Mesendoderm (in vitro differentiated cells): ENCODE measurements around the gene CPPED1.

Experiments
- DNase-seq: peaks from one replicate; pipeline ENCODE4 v3.0.0; 2013
- H2AK5ac ChIP-seq: 2 replicates; pipeline ENCODE4 v1.6.1; 2013; ENCODE audit warnings: low read length, inconsistent platforms
- H2BK120ac ChIP-seq: 2 replicates; pipeline ENCODE4 v1.6.1; 2013; ENCODE audit warnings: low read depth, mild to moderate bottlenecking, low read length, moderate library complexity, mixed read lengths
- H2BK15ac ChIP-seq: replicated peaks from 2 replicates; pipeline ENCODE4 v1.6.1; 2013; ENCODE audit warnings: low read depth, mild to moderate bottlenecking, moderate library complexity
- H2BK5ac ChIP-seq: 2 replicates; pipeline ENCODE4 v1.6.1; 2013; ENCODE audit warnings: low read length, inconsistent platforms
- H3K18ac ChIP-seq: 2 replicates; pipeline ENCODE4 v1.6.1; 2013; ENCODE audit warnings: mild to moderate bottlenecking, low read length, mixed read lengths
- H3K23ac ChIP-seq: one replicate; pipeline ENCODE4 v1.6.1; 2013; ENCODE audit warnings: low read length
- H3K27ac ChIP-seq: 2 replicates; pipeline ENCODE4 v1.5.1; 2013; ENCODE audit warnings: low read depth, mild to moderate bottlenecking, inconsistent platforms, low read length, moderate library complexity
- H3K27me3 ChIP-seq: 2 replicates; pipeline ENCODE4 v1.6.1; 2013; ENCODE audit warnings: low read length, control low read depth, mild to moderate bottlenecking, inconsistent platforms; ENCODE audit not compliant: insufficient read depth, poor library complexity
- H3K36me3 ChIP-seq: 2 replicates; pipeline ENCODE4 v1.6.1; 2013; ENCODE audit warnings: low read length, inconsistent platforms; ENCODE audit not compliant: control insufficient read depth, insufficient read depth
- H3K4ac ChIP-seq: one replicate; pipeline ENCODE4 v1.6.1; 2013; ENCODE audit warnings: low read depth, mild to moderate bottlenecking, low read length, moderate library complexity
- H3K4me1 ChIP-seq: 2 replicates; pipeline ENCODE4 v1.6.1; 2013; ENCODE audit warnings: low read depth, low read length, inconsistent platforms; ENCODE audit not compliant: control insufficient read depth
- H3K4me2 ChIP-seq: 2 replicates; pipeline ENCODE4 v1.6.1; 2013; ENCODE audit warnings: low read length
- H3K4me3 ChIP-seq: 2 replicates; pipeline ENCODE4 v1.5.1; 2013; ENCODE audit warnings: mild to moderate bottlenecking, low read length
- H3K56ac ChIP-seq: one replicate; pipeline ENCODE4 v1.6.1; 2013; ENCODE audit warnings: low read length
- H3K79me1 ChIP-seq: 2 replicates; pipeline ENCODE4 v1.6.1; 2013; ENCODE audit warnings: low read length, inconsistent platforms
- H3K79me2 ChIP-seq: 2 replicates; pipeline ENCODE4 v1.6.1; 2013; ENCODE audit warnings: mild to moderate bottlenecking, low read length; ENCODE audit not compliant: control insufficient read depth, insufficient read depth
- H3K9ac ChIP-seq: 2 replicates; pipeline ENCODE4 v1.6.1; 2013; ENCODE audit warnings: low read length, inconsistent platforms
- H4K5ac ChIP-seq: one replicate; pipeline ENCODE4 v1.6.1; 2013; ENCODE audit warnings: low read length
- H4K8ac ChIP-seq: one replicate; pipeline ENCODE4 v1.6.1; 2013; ENCODE audit warnings: low read depth, mild to moderate bottlenecking, control low read depth, low read length, moderate library complexity
- WGBS: extraction: QIAGEN DNeasy Blood & Tissue Kit; methylation state at CpG from one replicate; pipeline ENCODE4 v1.1.7; 2013; ENCODE audit warnings: low lambda C conversion rate, missing lambda C conversion rate; ENCODE audit not compliant: insufficient coverage; ENCODE audit errors: extremely low coverage; 5-methylcytosine and 5-hydroxymethylcytosine counted together

The CPPED1 gene

GRCh38 chr16:12649356-12649755 is 154.3 kb downstream of the CPPED1 start:
- Histone ChIP-seq H2BK15ac (no peak overlapping the region), H3K27me3 (no peaks in the 10 kb centered on the region), H3K27ac (no peak overlapping the region), H3K4ac (no peak overlapping the region), H3K9ac (no peak overlapping the region), H3K4me2 (no peak overlapping the region), H3K79me1 (no peaks in the 10 kb centered on the region), H3K36me3 (no peaks in the 10 kb centered on the region), H4K8ac (no peak overlapping the region), H2AK5ac (no peak overlapping the region), H3K56ac (no peak overlapping the region), H4K5ac (no peak overlapping the region), H3K79me2 (no peaks in the 10 kb centered on the region), H3K23ac (no peak overlapping the region), H3K18ac (no peak overlapping the region), H3K4me3 (no peak overlapping the region), H2BK120ac (no peak overlapping the region), H2BK5ac (no peak overlapping the region), H3K4me1 (no peaks in the 10 kb centered on the region)
- no CpG with 5 or more reads among the region's 2 CpGs for WGBS
- no peak for DNase-seq

GRCh38 chr16:12646490-12647274 is 157.0 kb downstream of the CPPED1 start:
- no peak overlapping the region for H2AK5ac ChIP-seq
- no CpG with 5 or more reads among the region's 10 CpGs for WGBS
- peak; percentile 75 for DNase-seq

GRCh38 chr16:12646098-12646489 is 157.6 kb downstream of the CPPED1 start:
- no peak overlapping the region for H2BK120ac ChIP-seq
- H3K36me3 ChIP-seq: no peaks in the 10 kb centered on the region
- H2BK5ac ChIP-seq: no peak overlapping the region
- H3K79me2 ChIP-seq: no peaks in the 10 kb centered on the region
- H3K9ac ChIP-seq: no peak overlapping the region
- no peak for DNase-seq
- H2BK15ac ChIP-seq: no peak overlapping the region
- H3K4me2 ChIP-seq: no peak overlapping the region
- no peak overlapping the region for H2AK5ac ChIP-seq
- no peaks in the 10 kb centered on the region for H3K27me3 ChIP-seq
- no peak overlapping the region for H3K56ac ChIP-seq
- H3K23ac ChIP-seq: no peak overlapping the region
- H3K27ac ChIP-seq: no peak overlapping the region
- no peak overlapping the region for H3K18ac ChIP-seq
- no peak overlapping the region for H3K4me3 ChIP-seq
- no peak overlapping the region for H3K4ac ChIP-seq
- WGBS: no CpG with 5 or more reads among the region's 4 CpGs
- H4K5ac ChIP-seq: no peak overlapping the region
- H3K4me1 ChIP-seq: no peaks in the 10 kb centered on the region
- H3K79me1 ChIP-seq: no peaks in the 10 kb centered on the region
- H4K8ac ChIP-seq: no peak overlapping the region

More at GRCh38 chr16:12646490-12647274, 157.0 kb downstream of the CPPED1 start:
- H3K4me3 ChIP-seq: no peak overlapping the region
- no peaks in the 10 kb centered on the region for H3K27me3 ChIP-seq
- H2BK5ac ChIP-seq: no peak overlapping the region
- no peak overlapping the region for H3K9ac ChIP-seq
- H3K4me2 ChIP-seq: no peak overlapping the region
- H4K8ac ChIP-seq: no peak overlapping the region
- H3K79me2 ChIP-seq: no peaks in the 10 kb centered on the region
- H3K4ac ChIP-seq: no peak overlapping the region
- no peaks in the 10 kb centered on the region for H3K79me1 ChIP-seq
- H2BK120ac ChIP-seq: no peak overlapping the region
- H3K4me1 ChIP-seq: no peaks in the 10 kb centered on the region
- no peak overlapping the region for H4K5ac ChIP-seq
- H3K18ac ChIP-seq: peak overlapping the region; percentile 41
- H3K23ac ChIP-seq: no peak overlapping the region
- no peak overlapping the region for H2BK15ac ChIP-seq
- no peak overlapping the region for H3K56ac ChIP-seq
- H3K27ac ChIP-seq: no peak overlapping the region
- no peaks in the 10 kb centered on the region for H3K36me3 ChIP-seq

- no peak overlapping the region for H3K4me2 ChIP-seq
- H3K27me3 ChIP-seq: no peaks in the 10 kb centered on the region
- no peak overlapping the region for H3K27ac ChIP-seq
- no peak for DNase-seq
- H2BK120ac ChIP-seq: no peak overlapping the region
- no peak overlapping the region for H3K18ac ChIP-seq
- no peak overlapping the region for H3K4ac ChIP-seq
- no peaks in the 10 kb centered on the region for H3K4me1 ChIP-seq
- H4K5ac ChIP-seq: no peak overlapping the region
- no peak overlapping the region for H2BK5ac ChIP-seq
- no peak overlapping the region for H3K23ac ChIP-seq
- H2BK15ac ChIP-seq: no peak overlapping the region
- H3K9ac ChIP-seq: no peak overlapping the region
- no peak overlapping the region for H3K56ac ChIP-seq
- no peaks in the 10 kb centered on the region for H3K79me1 ChIP-seq
- H3K79me2 ChIP-seq: no peaks in the 10 kb centered on the region
- no peak overlapping the region for H2AK5ac ChIP-seq
- no peak overlapping the region for H3K4me3 ChIP-seq
- no peaks in the 10 kb centered on the region for H3K36me3 ChIP-seq
- WGBS: no CpG with 5 or more reads among the region's 8 CpGs
- H4K8ac ChIP-seq: no peak overlapping the region
Observed at GRCh38 chr16:12643034-12643455, 160.6 kb downstream of the CPPED1 start.

GRCh38 chr16:12639044-12639443 is 164.6 kb downstream of the CPPED1 start:
- Histone ChIP-seq H2BK15ac (no peak overlapping the region), H3K56ac (no peak overlapping the region), H3K79me1 (no peaks in the 10 kb centered on the region), H3K27ac (no peak overlapping the region), H3K27me3 (no peaks in the 10 kb centered on the region), H2BK5ac (no peak overlapping the region), H3K4ac (no peak overlapping the region), H4K8ac (no peak overlapping the region), H4K5ac (no peak overlapping the region), H3K79me2 (no peaks in the 10 kb centered on the region), H2BK120ac (no peak overlapping the region), H3K18ac (no peak overlapping the region), H3K23ac (no peak overlapping the region), H3K4me3 (no peak overlapping the region), H3K4me2 (no peak overlapping the region), H3K4me1 (no peaks in the 10 kb centered on the region), H3K36me3 (no peaks in the 10 kb centered on the region), H2AK5ac (no peak overlapping the region), H3K9ac (no peak overlapping the region)
- peak; percentile 60 for DNase-seq
- no CpG with 5 or more reads among the region's 4 CpGs for WGBS

GRCh38 chr16:12637002-12637401 is 166.7 kb downstream of the CPPED1 start:
- no peak overlapping the region for H2BK15ac ChIP-seq
- H2BK5ac ChIP-seq: no peak overlapping the region
- no peak overlapping the region for H4K5ac ChIP-seq
- H3K4me2 ChIP-seq: no peak overlapping the region
- no peak overlapping the region for H3K23ac ChIP-seq
- no peak overlapping the region for H3K4ac ChIP-seq
- DNase-seq: peak; percentile 84
- H3K79me1 ChIP-seq: no peaks in the 10 kb centered on the region
- no peak overlapping the region for H3K27ac ChIP-seq
- H3K56ac ChIP-seq: no peak overlapping the region
- H4K8ac ChIP-seq: no peak overlapping the region
- WGBS: no CpG with 5 or more reads among the region's 12 CpGs
- no peak overlapping the region for H3K18ac ChIP-seq
- H3K27me3 ChIP-seq: no peaks in the 10 kb centered on the region
- no peaks in the 10 kb centered on the region for H3K4me1 ChIP-seq
- H3K9ac ChIP-seq: no peak overlapping the region
- no peak overlapping the region for H3K4me3 ChIP-seq
- H3K36me3 ChIP-seq: no peaks in the 10 kb centered on the region
- H3K79me2 ChIP-seq: no peaks in the 10 kb centered on the region
- no peak overlapping the region for H2BK120ac ChIP-seq
- H2AK5ac ChIP-seq: no peak overlapping the region
